GM23248 (cell line): ENCODE data around the gene OR11L1. TPM values are rescaled to one million over a fixed set of nuclear protein-coding genes. Genes with fewer than 3 reads are reported as not detected.

Source experiments
- DNase-seq: peaks from one replicate; pipeline ENCODE4 v3.0.0-alpha.2; 2015
- H2AFZ ChIP-seq: fragments of 200-600 bp; sonication (generic); 2 replicates; pipeline ENCODE4 v1.6.1; 2016; ENCODE audit warnings: antibody characterized with exemption
- H3F3A ChIP-seq: fragments of 200-600 bp; sonication (generic); 2 replicates; pipeline ENCODE4 v1.6.1; 2016; ENCODE audit warnings: mild to moderate bottlenecking, antibody characterized with exemption, mixed run types; ENCODE audit not compliant: insufficient read depth
- H3K27ac ChIP-seq: fragments of 200-600 bp; sonication (generic); 2 replicates; pipeline ENCODE4 v1.5.1; 2016; ENCODE audit warnings: mild to moderate bottlenecking
- H3K27me3 ChIP-seq: fragments of 200-600 bp; sonication (generic); replicated peaks from 2 replicates; pipeline ENCODE4 v1.6.1; 2016; ENCODE audit warnings: mild to moderate bottlenecking; ENCODE audit not compliant: insufficient read depth
- H3K36me3 ChIP-seq: fragments of 200-600 bp; sonication (generic); 2 replicates; pipeline ENCODE4 v1.6.1; 2016; ENCODE audit warnings: low read depth, mild to moderate bottlenecking
- H3K4me1 ChIP-seq: fragments of 200-600 bp; sonication (generic); 2 replicates; pipeline ENCODE4 v1.6.1; 2016; ENCODE audit warnings: mild to moderate bottlenecking; ENCODE audit not compliant: insufficient read depth
- H3K4me2 ChIP-seq: fragments of 200-600 bp; sonication (generic); one replicate; pipeline ENCODE4 v1.6.1; 2016; ENCODE audit warnings: mild to moderate bottlenecking; ENCODE audit not compliant: unreplicated experiment
- H3K4me3 ChIP-seq: fragments of 200-600 bp; sonication (generic); 2 replicates; pipeline ENCODE4 v1.5.1; 2016; ENCODE audit warnings: mild to moderate bottlenecking
- H3K79me2 ChIP-seq: fragments of 200-600 bp; sonication (generic); 2 replicates; pipeline ENCODE4 v1.6.1; 2016; ENCODE audit warnings: mild to moderate bottlenecking; ENCODE audit not compliant: insufficient read depth
- H3K9ac ChIP-seq: fragments of 200-600 bp; sonication (generic); 2 replicates; pipeline ENCODE4 v1.6.1; 2016; ENCODE audit warnings: mild to moderate bottlenecking
- H3K9me2 ChIP-seq: fragments of 200-600 bp; sonication (generic); 2 replicates; pipeline ENCODE4 v1.6.1; 2016; ENCODE audit warnings: mixed run types, mild to moderate bottlenecking, moderate library complexity; ENCODE audit not compliant: insufficient read depth
- H3K9me3 ChIP-seq: fragments of 200-600 bp; sonication (generic); one replicate; pipeline ENCODE4 v1.6.1; 2017; ENCODE audit warnings: low read depth
- H4K20me1 ChIP-seq: fragments of 200-600 bp; sonication (generic); 2 replicates; pipeline ENCODE4 v1.6.0; 2016; ENCODE audit not compliant: insufficient read depth
- EZH2 ChIP-seq: fragments of 200-600 bp; sonication (generic); IDR thresholded peaks from 2 replicates; pipeline ENCODE4 v1.6.1; 2018; ENCODE audit warnings: antibody characterized with exemption, mild to moderate bottlenecking; ENCODE audit not compliant: insufficient read depth, poor library complexity, severe bottlenecking
- EZH2phosphoT487 ChIP-seq: fragments of 200-600 bp; sonication (generic); IDR thresholded peaks from 2 replicates; pipeline ENCODE4 v1.6.1; 2018; ENCODE audit warnings: antibody characterized with exemption, moderate library complexity, mild to moderate bottlenecking, low read depth; ENCODE audit not compliant: insufficient read depth
- WGBS, 2 experiments: methylation state at CpG; one replicate each; pipeline ENCODE4 v1.1.6; 2015 to 2017; ENCODE audit warnings: low lambda C conversion rate in 2 of 2, low coverage in 1 of 2; ENCODE audit errors: missing lambda C conversion rate in 2 of 2; 5-methylcytosine and 5-hydroxymethylcytosine counted together
- in situ Hi-C: fragments of 300-500 bp; cut with MboI; formaldehyde crosslinking; loops from 2 replicates; pipeline ENCODE4 v1.15.0; 2020
- polyA plus RNA-seq: library from polyadenylated mRNA; unstranded; fragments of >200 nt; fragmentation: Nextera tagmentation; extraction: Ambion mirVana; gene quantifications from 2 replicates; pipeline ENCODE4 v1.2.1, GENCODE V29; 2016
- total RNA-seq: library from RNA; depleted of rRNA; stranded (reverse); fragments of >200 nt; shearing (Covaris generic); gene quantifications from 2 replicates; pipeline ENCODE4 v1.2.3, GENCODE V29; 2014; rRNA removed

The OR11L1 gene, protein sequence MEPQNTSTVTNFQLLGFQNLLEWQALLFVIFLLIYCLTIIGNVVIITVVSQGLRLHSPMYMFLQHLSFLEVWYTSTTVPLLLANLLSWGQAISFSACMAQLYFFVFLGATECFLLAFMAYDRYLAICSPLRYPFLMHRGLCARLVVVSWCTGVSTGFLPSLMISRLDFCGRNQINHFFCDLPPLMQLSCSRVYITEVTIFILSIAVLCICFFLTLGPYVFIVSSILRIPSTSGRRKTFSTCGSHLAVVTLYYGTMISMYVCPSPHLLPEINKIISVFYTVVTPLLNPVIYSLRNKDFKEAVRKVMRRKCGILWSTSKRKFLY
- total RNA-seq (not detected in 2 replicates), polyA plus RNA-seq (not detected in 2 replicates)

DNA sequence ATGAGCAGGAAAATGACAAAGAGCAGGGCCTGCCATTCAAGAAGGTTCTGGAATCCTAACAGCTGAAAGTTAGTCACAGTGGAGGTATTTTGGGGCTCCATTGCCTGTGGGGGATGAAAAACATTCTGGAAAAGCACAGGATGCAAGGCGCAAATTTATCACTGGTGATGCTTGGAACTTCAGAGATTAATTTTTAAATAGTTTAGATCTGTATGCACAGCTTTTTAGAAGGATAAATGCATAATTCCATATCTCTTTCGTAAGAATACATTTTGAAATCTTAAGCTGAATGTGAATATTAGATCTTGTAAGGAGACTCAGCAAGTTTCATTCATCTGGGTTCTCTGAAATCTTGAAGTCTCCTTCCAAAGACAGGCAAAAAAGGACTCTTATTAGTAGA lies at the start of gene OR11L1:
Gene OR11L1, minus strand, starts transcription at position 101 of the 400 bp plus-strand sequence. Its CDS starts 0 bp downstream, at position 101.
- H4K20me1 ChIP-seq, result no peaks in the 10 kb centered on the region
- no peaks in the 10 kb centered on the region for H3K9me2 ChIP-seq
- H3K79me2 ChIP-seq, result no peaks in the 10 kb centered on the region
- no peak within 1 kb of the TSS for H3K9ac ChIP-seq
- DNase-seq, result no peak
- no peak for TF ChIP-seq EZH2
- TF ChIP-seq EZH2phosphoT487, result no peak
- H3K4me1 ChIP-seq, result no peaks in the 10 kb centered on the region
- H3F3A ChIP-seq, result no peaks in the 10 kb centered on the region
- in situ Hi-C loops, result no loop called here
- no peak within 1 kb of the TSS for H3K27ac ChIP-seq
- H2AFZ ChIP-seq, result no peak within 1 kb of the TSS
- H3K4me2 ChIP-seq, result no peak within 1 kb of the TSS
- no peaks in the 10 kb centered on the region for H3K27me3 ChIP-seq
- H3K4me3 ChIP-seq, result no peak within 1 kb of the TSS
- H3K36me3 ChIP-seq, result no peaks in the 10 kb centered on the region
- WGBS, 2 experiments, result 29 to 43% methylated on average over 2 of the region's 2 CpGs
- no peaks in the 10 kb centered on the region for H3K9me3 ChIP-seq

DNA sequence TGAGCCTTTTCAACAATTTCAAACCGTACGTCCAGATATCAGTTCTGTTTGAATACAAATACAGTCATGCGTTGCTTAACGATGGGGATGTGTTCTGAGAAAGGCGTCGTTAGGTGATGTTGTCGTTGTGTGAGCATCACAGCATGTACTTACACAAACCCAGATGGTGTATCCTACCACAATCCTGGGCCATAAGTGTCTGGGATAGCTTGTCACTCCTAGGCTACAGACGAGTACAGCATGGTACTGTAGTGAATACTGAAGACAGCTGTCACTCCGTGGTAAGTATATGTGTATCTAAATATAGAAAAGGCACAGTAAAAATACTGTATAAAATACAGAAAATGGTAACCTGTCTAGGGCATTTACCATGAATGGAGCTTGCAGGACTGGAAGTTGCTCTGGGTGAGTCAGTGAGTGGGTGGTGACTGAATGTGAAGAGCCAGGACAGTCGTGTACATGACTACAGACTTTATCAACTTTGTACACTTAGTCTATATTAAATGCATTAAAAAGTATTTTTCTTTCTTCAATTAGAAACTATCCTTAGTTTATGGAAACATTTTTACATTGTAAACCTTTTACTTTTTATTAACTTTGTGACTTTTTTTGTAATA lies 43.2 kb upstream of the OR11L1 start:
- Histone ChIP-seq H3K4me3 (no peak overlapping the region), H3K4me2 (no peak overlapping the region), H3K9me2 (no peaks in the 10 kb centered on the region), H3K4me1 (no peaks in the 10 kb centered on the region), H2AFZ (no peak overlapping the region), H3K36me3 (no peaks in the 10 kb centered on the region), H4K20me1 (no peaks in the 10 kb centered on the region), H3K9me3 (no peaks in the 10 kb centered on the region), H3K79me2 (no peaks in the 10 kb centered on the region), H3F3A (no peaks in the 10 kb centered on the region), H3K27me3 (no peaks in the 10 kb centered on the region), H3K27ac (no peak overlapping the region), H3K9ac (no peak overlapping the region)
- 48 to 52% methylated on average over 10 of the region's 10 CpGs for WGBS, 2 experiments
- no peak for DNase-seq
- TF ChIP-seq EZH2 (no peak), EZH2phosphoT487 (no peak)
- in situ Hi-C loops, result no loop called here

GRCh38 chr1:247883346-247883745 lies 41.6 kb upstream of the OR11L1 start:
- H3K4me2 ChIP-seq, result no peak overlapping the region
- DNase-seq, result no peak
- no peak overlapping the region for H3K27ac ChIP-seq
- no peaks in the 10 kb centered on the region for H3F3A ChIP-seq
- H3K27me3 ChIP-seq, result no peaks in the 10 kb centered on the region
- no peaks in the 10 kb centered on the region for H3K4me1 ChIP-seq
- no peak for TF ChIP-seq EZH2
- TF ChIP-seq EZH2phosphoT487, result no peak
- 44 to 51% methylated on average over 9 of the region's 9 CpGs for WGBS, 2 experiments
- in situ Hi-C loops, result no loop called here
- no peaks in the 10 kb centered on the region for H3K9me2 ChIP-seq
- no peaks in the 10 kb centered on the region for H3K36me3 ChIP-seq
- H3K9ac ChIP-seq, result no peak overlapping the region
- H2AFZ ChIP-seq, result no peak overlapping the region
- no peaks in the 10 kb centered on the region for H3K79me2 ChIP-seq
- no peaks in the 10 kb centered on the region for H4K20me1 ChIP-seq
- H3K9me3 ChIP-seq, result no peaks in the 10 kb centered on the region
- no peak overlapping the region for H3K4me3 ChIP-seq

DNA sequence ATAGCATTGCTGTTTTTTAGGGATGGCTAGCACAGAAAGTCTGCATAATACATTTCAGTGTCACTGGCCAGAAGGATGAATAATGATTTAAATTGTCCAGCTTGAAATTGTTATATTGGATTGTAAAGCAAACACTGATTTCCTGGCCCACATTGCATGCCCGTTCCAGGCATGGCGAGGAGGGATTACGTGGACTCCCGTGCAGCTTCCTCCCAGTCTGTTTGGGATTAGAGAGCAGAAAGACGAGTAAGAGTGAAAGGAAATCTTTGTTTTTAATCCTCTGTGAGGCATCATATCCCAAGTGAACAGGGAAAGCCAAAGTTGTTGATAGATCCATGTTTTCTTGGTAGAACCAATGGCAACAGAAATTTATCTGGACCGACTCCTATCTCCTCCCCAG lies 23.7 kb upstream of the OR11L1 start:
- DNase-seq, result no peak
- no peaks in the 10 kb centered on the region for H3K4me1 ChIP-seq
- TF ChIP-seq EZH2 (no peak), EZH2phosphoT487 (no peak)
- H3K36me3 ChIP-seq, result no peaks in the 10 kb centered on the region
- no peak overlapping the region for H3K9ac ChIP-seq
- no peak overlapping the region for H3K4me3 ChIP-seq
- 47 to 48% methylated on average over 6 of the region's 6 CpGs for WGBS, 2 experiments
- no peaks in the 10 kb centered on the region for H3K79me2 ChIP-seq
- H3K27ac ChIP-seq, result no peak overlapping the region
- no peaks in the 10 kb centered on the region for H3K9me2 ChIP-seq
- H3K27me3 ChIP-seq, result no peaks in the 10 kb centered on the region
- in situ Hi-C loops, result no loop called here
- H4K20me1 ChIP-seq, result no peaks in the 10 kb centered on the region
- H3F3A ChIP-seq, result no peaks in the 10 kb centered on the region
- H3K9me3 ChIP-seq, result no peaks in the 10 kb centered on the region
- no peak overlapping the region for H3K4me2 ChIP-seq
- H2AFZ ChIP-seq, result no peak overlapping the region
